Neural crest cell (in vitro differentiated cells): ENCODE measurements around the gene WDR48. TPM values are rescaled to one million over a fixed set of nuclear protein-coding genes. Genes with fewer than 3 reads are reported as not detected.

Experiments
- DNase-seq: peaks from one replicate; pipeline ENCODE4 v3.0.0; 2021; ENCODE audit warnings: low read depth, mixed read lengths, low spot score
- H3K27ac Mint-ChIP-seq: one replicate; pipeline ENCODE4 v1.8.0; 2021; ENCODE audit warnings: mild to moderate bottlenecking, mixed read lengths; ENCODE audit not compliant: unreplicated experiment
- H3K27me3 Mint-ChIP-seq: 2 replicates; pipeline ENCODE4 v1.8.0; 2021; ENCODE audit warnings: low read depth, mild to moderate bottlenecking, mixed read lengths
- H3K36me3 Mint-ChIP-seq: 2 replicates; pipeline ENCODE4 v1.8.0; 2021; ENCODE audit warnings: low read depth, mild to moderate bottlenecking, mixed read lengths
- H3K4me1 Mint-ChIP-seq: 2 replicates; pipeline ENCODE4 v1.8.0; 2021; ENCODE audit warnings: mixed read lengths
- H3K4me3 Mint-ChIP-seq: one replicate; pipeline ENCODE4 v1.8.0; 2021; ENCODE audit warnings: mild to moderate bottlenecking, mixed read lengths
- H3K9me3 Mint-ChIP-seq: 2 replicates; pipeline ENCODE4 v1.8.0; 2021; ENCODE audit warnings: mixed read lengths
- total RNA-seq: library from RNA; stranded (reverse); gene quantifications from 2 replicates; pipeline ENCODE4 v1.2.1, GENCODE V29; 2021
- TF ChIP-seq, protein P1 (sequence below): fragments of 200-600 bp; sonication (generic); conservative IDR thresholded peaks from 2 replicates; pipeline ENCODE4 v1.5.0; 2021; ENCODE audit warnings: antibody characterized with exemption, mild to moderate bottlenecking

WDR48 gene
- total RNA-seq, 1 donor from 2014 or later: 44.7 TPM

DNA sequence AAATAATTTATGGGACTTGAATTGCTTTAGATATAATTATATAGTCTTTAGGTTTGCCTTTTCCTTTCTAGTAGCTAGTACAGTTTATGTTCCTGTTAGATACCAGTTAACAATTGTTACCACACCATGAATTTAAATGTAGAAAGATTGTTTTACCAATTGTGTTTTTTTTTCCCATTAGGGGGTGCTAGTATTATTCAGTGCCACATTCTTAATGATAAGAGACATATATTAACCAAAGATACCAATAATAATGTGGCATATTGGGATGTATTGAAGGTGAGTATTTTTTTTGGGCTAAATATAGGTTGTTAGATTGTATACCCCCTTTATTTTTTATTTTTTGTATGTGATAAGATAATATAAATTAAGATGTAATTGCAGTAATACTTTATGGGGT lies 27.7 kb downstream of the WDR48 start:
- Mint-ChIP-seq H3K4me1 (no peaks in the 10 kb centered on the region), H3K9me3 (no peaks in the 10 kb centered on the region), H3K27me3 (no peaks in the 10 kb centered on the region), H3K4me3 (no peak overlapping the region), H3K36me3 (peaks cover 27% of the 10 kb centered on the region), H3K27ac (no peak overlapping the region)
- TF ChIP-seq, protein P1, sequence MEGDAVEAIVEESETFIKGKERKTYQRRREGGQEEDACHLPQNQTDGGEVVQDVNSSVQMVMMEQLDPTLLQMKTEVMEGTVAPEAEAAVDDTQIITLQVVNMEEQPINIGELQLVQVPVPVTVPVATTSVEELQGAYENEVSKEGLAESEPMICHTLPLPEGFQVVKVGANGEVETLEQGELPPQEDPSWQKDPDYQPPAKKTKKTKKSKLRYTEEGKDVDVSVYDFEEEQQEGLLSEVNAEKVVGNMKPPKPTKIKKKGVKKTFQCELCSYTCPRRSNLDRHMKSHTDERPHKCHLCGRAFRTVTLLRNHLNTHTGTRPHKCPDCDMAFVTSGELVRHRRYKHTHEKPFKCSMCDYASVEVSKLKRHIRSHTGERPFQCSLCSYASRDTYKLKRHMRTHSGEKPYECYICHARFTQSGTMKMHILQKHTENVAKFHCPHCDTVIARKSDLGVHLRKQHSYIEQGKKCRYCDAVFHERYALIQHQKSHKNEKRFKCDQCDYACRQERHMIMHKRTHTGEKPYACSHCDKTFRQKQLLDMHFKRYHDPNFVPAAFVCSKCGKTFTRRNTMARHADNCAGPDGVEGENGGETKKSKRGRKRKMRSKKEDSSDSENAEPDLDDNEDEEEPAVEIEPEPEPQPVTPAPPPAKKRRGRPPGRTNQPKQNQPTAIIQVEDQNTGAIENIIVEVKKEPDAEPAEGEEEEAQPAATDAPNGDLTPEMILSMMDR: no peak
- no peak for DNase-seq

DNA sequence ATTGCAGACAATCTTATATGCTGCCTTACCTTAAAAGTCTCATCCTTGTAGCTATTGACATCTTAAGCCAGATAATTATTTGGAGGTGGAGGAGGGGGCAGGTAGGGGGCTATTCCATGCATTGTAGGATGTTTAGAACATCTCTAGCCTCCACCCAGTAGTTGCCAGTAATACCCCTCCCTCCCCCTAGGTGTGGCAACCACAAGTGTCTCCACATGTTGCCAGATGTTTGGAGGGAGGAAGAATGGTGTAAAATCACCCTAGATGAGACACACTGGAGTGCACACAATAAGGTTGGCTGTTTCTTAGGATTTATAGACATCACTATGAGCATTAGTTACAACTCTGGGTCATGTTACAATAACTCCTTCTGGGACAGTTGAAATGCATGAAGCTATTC lies 28.2 kb downstream of the WDR48 start:
- no peaks in the 10 kb centered on the region for H3K9me3 Mint-ChIP-seq
- H3K4me1 Mint-ChIP-seq: no peaks in the 10 kb centered on the region
- no peaks in the 10 kb centered on the region for H3K27me3 Mint-ChIP-seq
- H3K4me3 Mint-ChIP-seq: no peak overlapping the region
- DNase-seq: no peak
- TF ChIP-seq, protein P1: no peak
- peaks cover 23% of the 10 kb centered on the region for H3K36me3 Mint-ChIP-seq
- no peak overlapping the region for H3K27ac Mint-ChIP-seq

DNA sequence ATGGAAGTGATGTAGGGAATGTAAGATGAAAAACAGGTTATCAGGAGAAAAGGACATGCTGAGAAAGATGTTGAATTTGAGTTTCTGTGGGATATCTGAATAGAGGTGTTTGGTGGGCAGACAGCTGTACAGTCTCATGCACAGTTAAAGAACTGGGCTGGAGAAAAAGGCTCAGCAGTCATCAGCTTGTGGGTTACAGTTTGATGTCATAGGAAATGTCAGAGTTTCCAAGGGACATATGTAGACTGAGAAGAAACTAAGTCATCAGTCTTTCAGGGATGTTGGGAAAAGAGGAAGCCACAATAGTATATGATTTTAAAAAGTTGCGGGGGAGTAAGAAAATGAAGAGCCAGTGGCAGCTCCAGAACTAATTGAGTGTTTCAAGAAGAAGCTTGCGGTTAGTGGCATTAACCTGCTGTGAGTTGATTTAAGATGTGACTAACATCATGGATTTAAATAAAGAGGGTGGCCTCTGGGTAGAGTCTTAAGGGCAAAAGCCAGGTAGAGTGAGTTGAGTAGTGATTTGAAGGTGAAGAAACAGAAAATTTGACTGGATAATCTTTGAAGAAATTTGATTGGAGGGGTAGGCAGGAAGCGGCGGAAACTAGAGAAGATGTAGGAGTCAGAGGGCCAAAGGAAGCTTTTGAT lies 31.0 kb downstream of the WDR48 start:
- no peak for DNase-seq
- H3K4me3 Mint-ChIP-seq: no peak overlapping the region
- TF ChIP-seq, protein P1: no peak
- H3K9me3 Mint-ChIP-seq: no peaks in the 10 kb centered on the region
- H3K27ac Mint-ChIP-seq: no peak overlapping the region
- no peaks in the 10 kb centered on the region for H3K4me1 Mint-ChIP-seq
- peaks cover 15% of the 10 kb centered on the region for H3K36me3 Mint-ChIP-seq
- H3K27me3 Mint-ChIP-seq: no peaks in the 10 kb centered on the region

DNA sequence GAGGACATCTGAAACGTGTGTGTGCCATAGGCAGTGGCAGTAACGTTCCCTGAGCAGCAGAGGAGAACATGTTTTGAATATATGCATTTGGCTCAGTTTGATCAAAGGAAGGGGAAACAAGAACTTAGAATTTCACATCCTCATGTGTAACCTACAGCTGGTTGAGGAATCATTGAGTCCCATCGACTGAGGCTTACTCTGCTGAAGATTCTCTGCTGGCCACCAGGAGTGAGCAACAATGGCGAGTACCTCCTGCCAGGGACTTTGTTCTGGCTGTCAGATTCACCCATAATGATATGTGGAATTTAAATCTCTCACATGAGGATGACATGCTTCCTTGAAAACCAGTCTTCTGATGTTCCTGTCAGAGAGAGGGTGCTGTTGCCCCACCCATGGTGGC lies 34.3 kb downstream of the WDR48 start:
- H3K27ac Mint-ChIP-seq: no peak overlapping the region
- H3K36me3 Mint-ChIP-seq: peaks cover 15% of the 10 kb centered on the region
- no peak overlapping the region for H3K4me3 Mint-ChIP-seq
- TF ChIP-seq, protein P1: no peak
- H3K4me1 Mint-ChIP-seq: no peaks in the 10 kb centered on the region
- no peaks in the 10 kb centered on the region for H3K27me3 Mint-ChIP-seq
- no peaks in the 10 kb centered on the region for H3K9me3 Mint-ChIP-seq
- no peak for DNase-seq

- Mint-ChIP-seq H3K4me1 (no peaks in the 10 kb centered on the region), H3K9me3 (no peaks in the 10 kb centered on the region), H3K4me3 (no peak overlapping the region), H3K27ac (no peak overlapping the region), H3K27me3 (no peaks in the 10 kb centered on the region), H3K36me3 (peaks cover 8% of the 10 kb centered on the region)
- TF ChIP-seq, protein P1: no peak
- DNase-seq: no peak
Observed at GRCh38 chr3:39088456-39088855, 36.6 kb downstream of the WDR48 start.

DNA sequence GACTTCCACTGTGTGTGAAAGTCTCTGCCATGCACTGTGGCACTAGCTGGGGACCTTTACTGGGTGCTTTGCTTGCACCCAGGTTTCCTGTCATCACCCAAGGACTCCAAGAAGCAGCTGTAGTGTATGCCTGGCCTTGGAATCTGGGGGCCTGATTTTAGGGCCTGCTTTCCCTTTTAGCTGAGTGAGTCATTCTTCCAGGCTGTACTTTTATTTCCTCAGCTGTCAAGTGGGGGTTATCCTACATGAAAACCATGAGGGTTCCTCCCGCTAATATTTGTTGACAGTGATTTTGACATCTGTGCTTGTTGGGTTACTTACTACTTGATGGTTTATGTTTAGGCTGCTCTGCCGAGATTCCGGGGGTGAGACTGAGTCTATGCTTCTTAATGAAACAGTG lies 37.1 kb downstream of the WDR48 start:
- TF ChIP-seq, protein P1: no peak
- no peaks in the 10 kb centered on the region for H3K27me3 Mint-ChIP-seq
- peaks cover 7% of the 10 kb centered on the region for H3K36me3 Mint-ChIP-seq
- no peaks in the 10 kb centered on the region for H3K4me1 Mint-ChIP-seq
- no peak for DNase-seq
- H3K9me3 Mint-ChIP-seq: no peaks in the 10 kb centered on the region
- no peak overlapping the region for H3K27ac Mint-ChIP-seq
- H3K4me3 Mint-ChIP-seq: no peak overlapping the region
